GM21786 (cell line): ENCODE data around the gene RAB10.

Experiments
- ATAC-seq: cut with Tn5 transposase; IDR thresholded peaks from one replicate; pipeline ENCODE4 v1.9.1; 2021; ENCODE audit not compliant: unreplicated experiment

The RAB10 gene

GRCh38 chr2:26175466-26176278 lies 141.8 kb downstream of the RAB10 start:
- no peak for ATAC-seq

GRCh38 chr2:26176279-26176615 lies 142.4 kb downstream of the RAB10 start:
- ATAC-seq = no peak

GRCh38 chr2:26177122-26177521 lies 143.2 kb downstream of the RAB10 start:
- no peak for ATAC-seq

- no peak for ATAC-seq
Measured at GRCh38 chr2:26178246-26178645, 144.4 kb downstream of the RAB10 start.

GRCh38 chr2:26178746-26179436 lies 145.0 kb downstream of the RAB10 start:
- no peak for ATAC-seq

GRCh38 chr2:26179446-26179913 lies 145.6 kb downstream of the RAB10 start:
- ATAC-seq = no peak

- ATAC-seq = no peak
Measured at GRCh38 chr2:26182441-26182840, 148.6 kb downstream of the RAB10 start.

GRCh38 chr2:26182887-26183630 lies 149.2 kb downstream of the RAB10 start:
- ATAC-seq = no peak

GRCh38 chr2:26184121-26184520 lies 150.2 kb downstream of the RAB10 start:
- ATAC-seq = no peak

GRCh38 chr2:26184555-26185303 lies 150.8 kb downstream of the RAB10 start:
- ATAC-seq = peak; percentile 75

GRCh38 chr2:26185304-26185928 lies 151.5 kb downstream of the RAB10 start:
- no peak for ATAC-seq

- ATAC-seq = no peak
Measured at GRCh38 chr2:26185954-26186770, 152.3 kb downstream of the RAB10 start.
